Panc1 (cell line): ENCODE measurements around the gene CLINT1. TPM values are rescaled to one million over a fixed set of nuclear protein-coding genes. Genes with fewer than 3 reads are reported as not detected.

Experiments used
- ATAC-seq: fragments of 200-7000 bp; cut with Tn5 transposase; 2 replicates; pipeline ENCODE4 v1.9.1; 2020; ENCODE audit warnings: mild to moderate bottlenecking, moderate library complexity
- BruUV-seq: library from RNA; stranded (reverse); fragments of 400-500 nt; replicated peaks from 2 replicates; lab custom pipeline; 2021; lab: Mats Ljungman, UMichigan
- CTCF ChIA-PET: fragments of 300-600 bp; sonication (Branson Sonifier 250); formaldehyde crosslinking; loops from one replicate; lab custom pipeline; 2022; ENCODE audit warnings: antibody characterized with exemption; lab: Charles Lee
- POLR2A ChIA-PET: fragments of 300-600 bp; sonication (Branson Sonifier 250); formaldehyde crosslinking; loops from one replicate; lab custom pipeline; 2022; ENCODE audit warnings: antibody characterized with exemption; lab: Charles Lee
- DNase-seq: peaks from one replicate; pipeline ENCODE4 v3.0.0-alpha.2; 2010; ENCODE audit warnings: low read depth, low spot score
- H3K27ac ChIP-seq: 2 replicates; pipeline ENCODE4 v1.5.1; 2011; ENCODE audit warnings: mild to moderate bottlenecking, low read length, inconsistent platforms
- H3K27me3 ChIP-seq: fragments of 200-500 bp; sonication (Bioruptor generic); 2 replicates; pipeline ENCODE4 v1.6.0; 2014; ENCODE audit warnings: low read length, inconsistent platforms; ENCODE audit not compliant: control insufficient read depth, insufficient read depth
- H3K36me3 ChIP-seq: fragments of 200-500 bp; sonication (Bioruptor generic); 2 replicates; pipeline ENCODE4 v1.5.1; 2014; ENCODE audit warnings: inconsistent platforms, mild to moderate bottlenecking, low read length, moderate library complexity; ENCODE audit not compliant: control insufficient read depth, insufficient read depth
- H3K4me1 ChIP-seq: 2 replicates; pipeline ENCODE4 v1.5.1; 2011; ENCODE audit warnings: inconsistent platforms, mild to moderate bottlenecking, low read length, moderate library complexity; ENCODE audit not compliant: control insufficient read depth, insufficient read depth
- H3K4me3 ChIP-seq, 2 experiments: 2 replicates each; pipeline ENCODE4 v1.5.1; 2011 to 2012; ENCODE audit warnings: low read depth in 2 of 2, low read length in 2 of 2, mild to moderate bottlenecking in 2 of 2, inconsistent platforms in 1 of 2, moderate library complexity in 1 of 2
- H3K9me3 ChIP-seq: fragments of 200-500 bp; sonication (Bioruptor generic); 2 replicates; pipeline ENCODE4 v1.5.1; 2014; ENCODE audit warnings: low read depth, mild to moderate bottlenecking, inconsistent platforms, low read length, moderate library complexity; ENCODE audit not compliant: control insufficient read depth, insufficient read depth
- POLR2AphosphoS5 ChIP-seq: IDR thresholded peaks from 2 replicates; pipeline ENCODE4 v1.6.1; 2012; ENCODE audit warnings: mild to moderate bottlenecking, low read depth, low read length, moderate library complexity
- SIN3A ChIP-seq: IDR thresholded peaks from 2 replicates; pipeline ENCODE4 v1.6.1; 2012; ENCODE audit warnings: low read depth, mild to moderate bottlenecking, low read length, moderate library complexity, borderline replicate concordance; ENCODE audit not compliant: insufficient read depth
- TCF7L2 ChIP-seq: IDR thresholded peaks from 2 replicates; pipeline ENCODE4 v1.6.1; 2011; ENCODE audit warnings: mild to moderate bottlenecking, low read depth, low read length, inconsistent platforms
- in situ Hi-C: cut with HindIII; loops from 2 replicates; pipeline ENCODE4 v1.10.0; 2016; ENCODE audit warnings: low sequenced_read_pairs, low pct_unique_long_range_greater_than_20kb
- intact Hi-C: fragments of 100-400 bp; cut with micrococcal nuclease; formaldehyde crosslinking; loops from one replicate; pipeline ENCODE4 v1.10.0; 2022; ENCODE audit not compliant: unreplicated experiment
- total RNA-seq: library from RNA; stranded (reverse); gene quantifications from one replicate; pipeline ENCODE4 v1.2.1, GENCODE V29; 2021; ENCODE audit not compliant: unreplicated experiment
- TF ChIP-seq, protein P1 (sequence below): fragments of 450-650 bp; IDR thresholded peaks from 2 replicates; pipeline ENCODE4 v1.5.1; 2017; ENCODE audit warnings: mild to moderate bottlenecking
- TF ChIP-seq, protein P2 (sequence below), 2 experiments: IDR thresholded peaks; 2 replicates each; pipeline ENCODE4 v1.6.1; 2011 to 2012; ENCODE audit warnings: low read depth in 2 of 2, control low read depth in 1 of 2, low read length in 1 of 2, mild to moderate bottlenecking in 1 of 2, moderate library complexity in 1 of 2; ENCODE audit not compliant: insufficient read depth in 1 of 2

CLINT1 gene
- total RNA-seq, 1 experiment from 2014 or later, result 81.6 TPM

DNA sequence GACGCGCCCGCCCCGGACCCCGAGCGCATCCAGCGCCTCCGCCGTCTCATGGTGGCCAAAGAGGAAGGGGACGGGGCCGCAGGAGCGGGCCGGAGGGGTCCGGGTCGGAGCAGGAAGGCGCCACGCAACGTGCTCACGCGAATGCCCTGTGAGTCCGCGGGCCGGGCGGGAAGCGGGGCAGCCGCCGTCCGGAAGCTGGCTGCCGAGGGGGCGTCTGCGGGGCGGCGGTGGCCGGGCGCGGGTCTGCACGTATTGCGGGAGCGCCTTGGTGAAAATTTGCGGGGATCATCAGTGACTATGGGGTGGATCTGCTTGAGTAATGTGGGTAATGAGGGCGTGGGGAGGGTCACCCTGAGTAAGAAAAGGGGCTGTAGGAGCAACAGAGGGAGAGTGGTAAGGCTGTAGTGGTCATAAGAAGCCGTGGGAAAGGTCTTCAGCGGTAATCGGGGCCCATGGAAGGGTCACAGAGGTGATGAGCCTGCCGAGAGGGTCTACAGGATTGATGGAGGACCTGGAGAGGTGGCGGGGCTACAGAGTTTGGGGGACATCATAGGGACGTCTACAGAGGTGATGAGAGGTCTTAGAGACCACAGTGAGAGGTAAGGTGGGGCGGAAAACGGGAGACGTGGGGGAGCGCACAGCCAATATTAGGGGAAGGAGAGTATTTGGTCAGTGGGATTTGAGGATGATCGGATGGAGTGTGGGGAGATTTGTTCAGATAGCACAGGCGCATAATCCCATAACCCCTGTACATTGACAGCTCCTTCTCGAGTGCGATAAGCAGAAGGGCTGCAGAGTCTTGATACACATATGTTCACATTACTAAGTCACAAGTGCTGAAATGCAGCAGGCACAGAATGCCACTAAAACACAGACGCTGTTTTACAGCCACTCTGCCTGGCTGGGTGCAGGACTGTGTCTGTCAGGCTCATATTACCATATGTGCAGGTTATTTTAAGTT, 114.6 kb downstream of the CLINT1 start:
- H3K4me1 ChIP-seq, result peaks cover 9% of the 10 kb centered on the region
- intact Hi-C loops, result loop anchor here (5.0 to 10.0 kb wide), 2 partner anchors 417 to 600 kb away; partner anchors contain the start of gene MED7
- TF ChIP-seq POLR2AphosphoS5 (no peak), SIN3A (no peak), TCF7L2 (no peak)
- TF ChIP-seq, protein P1, sequence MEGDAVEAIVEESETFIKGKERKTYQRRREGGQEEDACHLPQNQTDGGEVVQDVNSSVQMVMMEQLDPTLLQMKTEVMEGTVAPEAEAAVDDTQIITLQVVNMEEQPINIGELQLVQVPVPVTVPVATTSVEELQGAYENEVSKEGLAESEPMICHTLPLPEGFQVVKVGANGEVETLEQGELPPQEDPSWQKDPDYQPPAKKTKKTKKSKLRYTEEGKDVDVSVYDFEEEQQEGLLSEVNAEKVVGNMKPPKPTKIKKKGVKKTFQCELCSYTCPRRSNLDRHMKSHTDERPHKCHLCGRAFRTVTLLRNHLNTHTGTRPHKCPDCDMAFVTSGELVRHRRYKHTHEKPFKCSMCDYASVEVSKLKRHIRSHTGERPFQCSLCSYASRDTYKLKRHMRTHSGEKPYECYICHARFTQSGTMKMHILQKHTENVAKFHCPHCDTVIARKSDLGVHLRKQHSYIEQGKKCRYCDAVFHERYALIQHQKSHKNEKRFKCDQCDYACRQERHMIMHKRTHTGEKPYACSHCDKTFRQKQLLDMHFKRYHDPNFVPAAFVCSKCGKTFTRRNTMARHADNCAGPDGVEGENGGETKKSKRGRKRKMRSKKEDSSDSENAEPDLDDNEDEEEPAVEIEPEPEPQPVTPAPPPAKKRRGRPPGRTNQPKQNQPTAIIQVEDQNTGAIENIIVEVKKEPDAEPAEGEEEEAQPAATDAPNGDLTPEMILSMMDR, result no peak
- TF ChIP-seq, protein P2, sequence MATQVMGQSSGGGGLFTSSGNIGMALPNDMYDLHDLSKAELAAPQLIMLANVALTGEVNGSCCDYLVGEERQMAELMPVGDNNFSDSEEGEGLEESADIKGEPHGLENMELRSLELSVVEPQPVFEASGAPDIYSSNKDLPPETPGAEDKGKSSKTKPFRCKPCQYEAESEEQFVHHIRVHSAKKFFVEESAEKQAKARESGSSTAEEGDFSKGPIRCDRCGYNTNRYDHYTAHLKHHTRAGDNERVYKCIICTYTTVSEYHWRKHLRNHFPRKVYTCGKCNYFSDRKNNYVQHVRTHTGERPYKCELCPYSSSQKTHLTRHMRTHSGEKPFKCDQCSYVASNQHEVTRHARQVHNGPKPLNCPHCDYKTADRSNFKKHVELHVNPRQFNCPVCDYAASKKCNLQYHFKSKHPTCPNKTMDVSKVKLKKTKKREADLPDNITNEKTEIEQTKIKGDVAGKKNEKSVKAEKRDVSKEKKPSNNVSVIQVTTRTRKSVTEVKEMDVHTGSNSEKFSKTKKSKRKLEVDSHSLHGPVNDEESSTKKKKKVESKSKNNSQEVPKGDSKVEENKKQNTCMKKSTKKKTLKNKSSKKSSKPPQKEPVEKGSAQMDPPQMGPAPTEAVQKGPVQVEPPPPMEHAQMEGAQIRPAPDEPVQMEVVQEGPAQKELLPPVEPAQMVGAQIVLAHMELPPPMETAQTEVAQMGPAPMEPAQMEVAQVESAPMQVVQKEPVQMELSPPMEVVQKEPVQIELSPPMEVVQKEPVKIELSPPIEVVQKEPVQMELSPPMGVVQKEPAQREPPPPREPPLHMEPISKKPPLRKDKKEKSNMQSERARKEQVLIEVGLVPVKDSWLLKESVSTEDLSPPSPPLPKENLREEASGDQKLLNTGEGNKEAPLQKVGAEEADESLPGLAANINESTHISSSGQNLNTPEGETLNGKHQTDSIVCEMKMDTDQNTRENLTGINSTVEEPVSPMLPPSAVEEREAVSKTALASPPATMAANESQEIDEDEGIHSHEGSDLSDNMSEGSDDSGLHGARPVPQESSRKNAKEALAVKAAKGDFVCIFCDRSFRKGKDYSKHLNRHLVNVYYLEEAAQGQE (IDR thresholded peaks at IDR 0.05; ENCODE audit: insufficient read depth in 1 of 2, low read depth in 2 of 2, low read length in 1 of 2), result no peak
- DNase-seq, result no peak
- no peaks in the 10 kb centered on the region; the same call in 1 of the 2 replicates for H3K36me3 ChIP-seq
- no TSS peak for BruUV-seq
- H3K27ac ChIP-seq, result peak overlapping the region; percentile 35; the same call in 1 of the 2 replicates
- H3K9me3 ChIP-seq, result no peaks in the 10 kb centered on the region
- in situ Hi-C loops, result no loop called here
- ChIA-PET POLR2A (no interaction called here), CTCF (interaction anchor here (0.6 to 1.8 kb wide), 3 partner anchors 76 to 755 kb away, joined by 5 to 10 read pairs (median 8); no protein-coding TSS in a partner anchor)
- ATAC-seq, result peak; percentile 33
- no peaks in the 10 kb centered on the region for H3K27me3 ChIP-seq
- H3K4me3 ChIP-seq, result peak overlapping the region; percentile 61 to 70

DNA sequence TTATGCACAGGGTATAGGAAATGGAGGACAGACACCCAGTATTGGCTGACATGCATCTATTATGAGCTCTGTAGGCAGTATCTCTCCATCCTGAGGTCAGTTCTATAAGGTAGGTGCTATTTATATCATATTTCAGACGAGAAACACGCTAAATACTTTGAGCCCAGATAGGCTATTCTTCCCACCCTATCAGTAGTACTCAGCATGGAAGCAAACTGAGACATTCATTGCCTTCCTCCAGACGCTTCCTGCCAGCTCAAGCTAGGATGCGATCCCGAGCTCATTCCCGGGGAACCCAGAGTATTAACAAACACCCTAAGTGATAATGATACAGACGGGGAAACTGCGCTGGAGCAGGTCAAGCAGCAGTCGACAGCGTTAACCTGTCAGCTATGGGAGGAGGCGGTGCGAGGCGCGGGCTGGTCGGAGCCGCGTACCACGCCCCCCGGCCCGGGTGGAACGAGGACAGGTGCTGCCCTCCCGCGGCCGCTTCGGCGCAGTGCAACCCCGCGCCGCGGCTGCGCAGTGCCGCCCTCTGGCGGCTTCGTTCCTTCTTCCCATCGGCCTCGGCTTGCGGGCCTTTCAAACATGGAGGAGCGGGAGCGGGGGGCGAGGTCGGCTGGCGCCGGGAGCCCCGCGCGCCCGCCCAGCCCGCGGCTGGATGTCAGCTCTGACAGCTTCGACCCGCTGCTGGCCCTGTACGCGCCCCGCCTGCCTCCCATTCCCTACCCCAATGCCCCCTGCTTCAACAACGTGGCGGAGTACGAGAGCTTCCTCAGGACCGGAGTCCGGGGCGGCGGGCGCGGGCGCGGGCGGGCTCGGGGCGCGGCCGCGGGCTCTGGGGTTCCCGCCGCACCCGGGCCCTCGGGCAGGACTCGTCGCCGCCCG, 115.5 kb downstream of the CLINT1 start, which contains the start of gene LSM11:
TSS of gene LSM11 (plus strand) at position 550 of the 888 bp plus-strand sequence. CDS start at position 589, 39 bp downstream.
- Histone ChIP-seq H3K27me3 (no peaks in the 10 kb centered on the region), H3K4me1 (peaks cover 9% of the 10 kb centered on the region), H3K9me3 (no peaks in the 10 kb centered on the region), H3K36me3 (no peaks in the 10 kb centered on the region; the same call in 1 of the 2 replicates), H3K4me3 (peak within 1 kb of the TSS; percentile 61 to 70), H3K27ac (peak within 1 kb of the TSS; percentile 35; the same call in 1 of the 2 replicates)
- peak; percentile 97 for ATAC-seq
- ChIA-PET CTCF (interaction anchor here (0.5 to 1.8 kb wide), 4 partner anchors 26 to 756 kb away, joined by 3 to 10 read pairs (median 6); no protein-coding TSS in a partner anchor), POLR2A (no interaction called here)
- TF ChIP-seq POLR2AphosphoS5, result peak; percentile 34; the same call in 1 of the 2 replicates
- TF ChIP-seq TCF7L2, result no peak
- TF ChIP-seq, protein P2 (IDR thresholded peaks at IDR 0.05; ENCODE audit: insufficient read depth in 1 of 2, low read depth in 2 of 2, low read length in 1 of 2), result no peak; a peak in 1 of 4 replicates
- peak; percentile 79; the same call in 1 of the 2 replicates for TF ChIP-seq SIN3A
- TF ChIP-seq, protein P1, result peak; percentile 100
- BruUV-seq, result no TSS peak
- in situ Hi-C loops (no loop called here), intact Hi-C loops (loop anchor here (1.0 to 10.0 kb wide), 3 partner anchors 74 to 599 kb away; partner anchors contain the start of gene MED7)
- DNase-seq, result peak; percentile 68
